Osteoblast (primary cell): ENCODE results near the gene RS1. TPM values are rescaled to one million over a fixed set of nuclear protein-coding genes. Genes with fewer than 3 reads are reported as not detected.

Experiments used
- DNase-seq: peaks from one replicate; pipeline ENCODE4 v3.0.0; 2011; ENCODE audit warnings: low spot score, mixed read lengths; ENCODE audit not compliant: insufficient read length; ENCODE audit errors: missing footprints
- H2AFZ ChIP-seq: 2 replicates; pipeline ENCODE4 v1.6.0; 2011; ENCODE audit warnings: mild to moderate bottlenecking, low read length
- H3K27ac ChIP-seq: 2 replicates; pipeline ENCODE4 v1.5.1; 2011; ENCODE audit warnings: mild to moderate bottlenecking, low read depth, low read length, moderate library complexity
- H3K27me3 ChIP-seq: 2 replicates; pipeline ENCODE4 v1.6.0; 2012; ENCODE audit warnings: mild to moderate bottlenecking, control low read depth, inconsistent platforms, low read length, moderate library complexity; ENCODE audit not compliant: insufficient read depth
- H3K36me3 ChIP-seq: 2 replicates; pipeline ENCODE4 v1.5.1; 2011; ENCODE audit warnings: mild to moderate bottlenecking, low read length, control low read depth, moderate library complexity; ENCODE audit not compliant: insufficient read depth
- H3K4me1 ChIP-seq: 2 replicates; pipeline ENCODE4 v1.5.1; 2011; ENCODE audit warnings: mild to moderate bottlenecking, low read length, control low read depth, moderate library complexity; ENCODE audit not compliant: insufficient read depth
- H3K4me2 ChIP-seq: 2 replicates; pipeline ENCODE4 v1.6.0; 2011; ENCODE audit warnings: mild to moderate bottlenecking, low read length; ENCODE audit not compliant: insufficient read depth
- H3K4me3 ChIP-seq: fragments of 200-600 bp; sonication (generic); 3 replicates; pipeline ENCODE4 v1.5.1; 2012; ENCODE audit warnings: mild to moderate bottlenecking, low read length, inconsistent platforms; ENCODE audit not compliant: insufficient read depth
- H3K79me2 ChIP-seq: 2 replicates; pipeline ENCODE4 v1.6.0; 2012; ENCODE audit warnings: mild to moderate bottlenecking, low read length, control low read depth, inconsistent platforms; ENCODE audit not compliant: insufficient read depth
- H3K9me3 ChIP-seq: 2 replicates; pipeline ENCODE4 v1.5.1; 2011; ENCODE audit warnings: low read depth, low read length, control low read depth
- H4K20me1 ChIP-seq: 2 replicates; pipeline ENCODE4 v1.6.0; 2012; ENCODE audit warnings: mild to moderate bottlenecking, low read length, control low read depth; ENCODE audit not compliant: insufficient read depth
- total RNA-seq: library from RNA; depleted of rRNA; stranded (reverse); fragments of >200 nt; gene quantifications from 2 replicates; pipeline ENCODE4 v1.2.3, GENCODE V29; 2012
- TF ChIP-seq, protein P1 (sequence below): IDR thresholded peaks from 2 replicates; pipeline ENCODE4 v1.5.1; 2011; ENCODE audit warnings: mild to moderate bottlenecking, low read depth, low read length, moderate library complexity; ENCODE audit errors: extremely low read depth

Gene RS1
- total RNA-seq, 1 donor = not detected

- Histone ChIP-seq H3K4me3 (no peak overlapping the region), H2AFZ (no peak overlapping the region), H3K27me3 (no peaks in the 10 kb centered on the region), H3K36me3 (peaks cover 4% of the 10 kb centered on the region), H3K9me3 (no peaks in the 10 kb centered on the region), H3K4me2 (no peak overlapping the region), H3K79me2 (no peaks in the 10 kb centered on the region), H3K4me1 (no peaks in the 10 kb centered on the region), H3K27ac (no peak overlapping the region), H4K20me1 (no peaks in the 10 kb centered on the region)
- DNase-seq = no peak
- TF ChIP-seq, protein P1, sequence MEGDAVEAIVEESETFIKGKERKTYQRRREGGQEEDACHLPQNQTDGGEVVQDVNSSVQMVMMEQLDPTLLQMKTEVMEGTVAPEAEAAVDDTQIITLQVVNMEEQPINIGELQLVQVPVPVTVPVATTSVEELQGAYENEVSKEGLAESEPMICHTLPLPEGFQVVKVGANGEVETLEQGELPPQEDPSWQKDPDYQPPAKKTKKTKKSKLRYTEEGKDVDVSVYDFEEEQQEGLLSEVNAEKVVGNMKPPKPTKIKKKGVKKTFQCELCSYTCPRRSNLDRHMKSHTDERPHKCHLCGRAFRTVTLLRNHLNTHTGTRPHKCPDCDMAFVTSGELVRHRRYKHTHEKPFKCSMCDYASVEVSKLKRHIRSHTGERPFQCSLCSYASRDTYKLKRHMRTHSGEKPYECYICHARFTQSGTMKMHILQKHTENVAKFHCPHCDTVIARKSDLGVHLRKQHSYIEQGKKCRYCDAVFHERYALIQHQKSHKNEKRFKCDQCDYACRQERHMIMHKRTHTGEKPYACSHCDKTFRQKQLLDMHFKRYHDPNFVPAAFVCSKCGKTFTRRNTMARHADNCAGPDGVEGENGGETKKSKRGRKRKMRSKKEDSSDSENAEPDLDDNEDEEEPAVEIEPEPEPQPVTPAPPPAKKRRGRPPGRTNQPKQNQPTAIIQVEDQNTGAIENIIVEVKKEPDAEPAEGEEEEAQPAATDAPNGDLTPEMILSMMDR = no peak
Observed at GRCh38 chrX:18613930-18614639, 57.8 kb downstream of the RS1 start.

DNA sequence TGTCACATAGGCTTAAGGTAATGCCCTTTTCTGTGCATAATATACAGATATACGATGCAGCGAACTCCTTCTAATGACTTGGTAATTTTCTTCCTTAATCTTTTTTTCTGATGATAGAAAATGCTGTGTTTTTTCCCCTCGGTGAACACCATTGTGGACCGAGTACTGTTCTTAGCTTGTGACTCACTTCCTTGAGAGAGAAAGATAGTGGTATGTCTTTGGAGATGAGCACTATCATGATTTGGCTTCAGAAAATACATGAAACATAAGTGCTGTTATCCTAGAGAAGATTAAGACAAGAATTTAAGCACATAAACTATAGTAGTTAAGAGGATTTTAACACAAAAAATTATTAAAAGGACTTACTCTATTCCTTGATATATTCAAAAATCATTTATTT lies 63.9 kb downstream of the RS1 start:
- Histone ChIP-seq H3K79me2 (no peaks in the 10 kb centered on the region), H2AFZ (no peak overlapping the region), H3K27me3 (no peaks in the 10 kb centered on the region), H3K27ac (no peak overlapping the region), H4K20me1 (no peaks in the 10 kb centered on the region), H3K9me3 (no peaks in the 10 kb centered on the region), H3K4me3 (no peak overlapping the region), H3K36me3 (peaks cover 4% of the 10 kb centered on the region), H3K4me2 (no peak overlapping the region), H3K4me1 (no peaks in the 10 kb centered on the region)
- DNase-seq = no peak
- TF ChIP-seq, protein P1 = no peak

- Histone ChIP-seq H3K4me2 (no peak overlapping the region), H3K27ac (no peak overlapping the region), H3K4me3 (no peak overlapping the region), H3K4me1 (no peaks in the 10 kb centered on the region), H3K79me2 (no peaks in the 10 kb centered on the region), H3K27me3 (no peaks in the 10 kb centered on the region), H4K20me1 (no peaks in the 10 kb centered on the region), H3K9me3 (no peaks in the 10 kb centered on the region), H3K36me3 (no peaks in the 10 kb centered on the region), H2AFZ (no peak overlapping the region)
- TF ChIP-seq, protein P1 = no peak
- peak; percentile 68 for DNase-seq
Observed at GRCh38 chrX:18598413-18598812, 73.5 kb downstream of the RS1 start.

DNA sequence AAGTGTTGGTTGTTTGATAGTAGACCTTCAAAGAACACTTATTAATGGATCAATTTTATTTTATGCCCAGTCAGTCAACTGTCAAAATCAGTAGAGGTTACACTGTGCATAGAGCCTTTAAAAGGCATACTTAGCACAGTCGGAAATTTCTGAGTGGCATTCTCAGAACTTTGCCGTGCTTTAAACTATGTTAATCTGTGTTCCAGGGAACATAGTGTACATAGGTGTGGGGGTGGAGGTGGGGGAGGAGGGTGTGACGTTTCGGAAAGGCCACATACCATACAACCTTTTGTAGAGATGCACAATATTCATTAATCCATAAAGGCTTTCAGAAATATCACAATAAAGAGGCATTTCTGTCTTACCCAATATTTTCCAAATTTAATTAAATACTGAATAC lies 75.8 kb downstream of the RS1 start:
- no peak for DNase-seq
- no peak overlapping the region for H3K4me3 ChIP-seq
- H3K4me1 ChIP-seq = no peaks in the 10 kb centered on the region
- no peak overlapping the region for H3K27ac ChIP-seq
- no peak overlapping the region for H2AFZ ChIP-seq
- no peak overlapping the region for H3K4me2 ChIP-seq
- H3K9me3 ChIP-seq = no peaks in the 10 kb centered on the region
- no peaks in the 10 kb centered on the region for H3K36me3 ChIP-seq
- no peaks in the 10 kb centered on the region for H3K27me3 ChIP-seq
- no peaks in the 10 kb centered on the region for H3K79me2 ChIP-seq
- no peaks in the 10 kb centered on the region for H4K20me1 ChIP-seq
- TF ChIP-seq, protein P1 = no peak
